Measurements from ENCODE around the gene IGSF21. TPM values are rescaled to one million over a fixed set of nuclear protein-coding genes. Genes with fewer than 3 reads are reported as not detected.

Gene IGSF21
- total and polyA plus RNA-seq, 11 donors, result 0.54 to 2.2 (median 0.94) TPM; not detected in 1

- Histone ChIP-seq H3K9me3 (no peaks in the 10 kb centered on the region), H3K4me1 (no peaks in the 10 kb centered on the region), H3K4me3 (no peak overlapping the region), H3K36me3 (no peaks in the 10 kb centered on the region), H3K27me3 (peaks cover 0 to 26% (median 4%) of the 10 kb centered on the region in 9 donors), H3K27ac (no peak overlapping the region)
- intact Hi-C loops (cut with DNase I), result no loop called here
- ATAC-seq, result no peak
- DNase-seq, result no peak
- TF ChIP-seq CTCF (IDR thresholded peaks at IDR 0.05), result no peak
- TF ChIP-seq POLR2A (IDR thresholded peaks at IDR 0.05), result no peak
- 64 to 73% (median 67%) methylated on average over 7 of the region's 7 CpGs for WGBS, 4 donors
These were observed 217.5 kb downstream of the IGSF21 start for GRCh38 chr1:18325136-18325535.

GRCh38 chr1:18326211-18326897 is 218.8 kb downstream of the IGSF21 start:
- Histone ChIP-seq H3K27ac (no peak overlapping the region), H3K9me3 (no peaks in the 10 kb centered on the region), H3K4me3 (no peak overlapping the region), H3K4me1 (no peaks in the 10 kb centered on the region), H3K36me3 (no peaks in the 10 kb centered on the region), H3K27me3 (peaks cover 0 to 34% (median 4%) of the 10 kb centered on the region in 9 donors)
- WGBS, 4 donors, result 46 to 58% (median 48%) methylated on average over 7 of the region's 7 CpGs
- ATAC-seq, result no peak
- TF ChIP-seq POLR2A (IDR thresholded peaks at IDR 0.05) (no peak), CTCF (IDR thresholded peaks at IDR 0.05) (no peak)
- no peak for DNase-seq
- intact Hi-C loops (cut with DNase I), result no loop called here

- H3K4me1 ChIP-seq, result no peaks in the 10 kb centered on the region
- no peak for ATAC-seq
These were observed 220.1 kb downstream of the IGSF21 start for GRCh38 chr1:18327650-18328049.

GRCh38 chr1:18328803-18329202 is 221.2 kb downstream of the IGSF21 start:
- ATAC-seq, result no peak
- H3K27me3 ChIP-seq, result peaks cover 0 to 45% (median 7%) of the 10 kb centered on the region in 9 donors
- WGBS, 4 donors, result 32 to 38% (median 35%) methylated on average over 4 of the region's 4 CpGs
- no peaks in the 10 kb centered on the region for H3K9me3 ChIP-seq
- intact Hi-C loops (cut with DNase I), result no loop called here
- H3K36me3 ChIP-seq, result no peaks in the 10 kb centered on the region
- no peak overlapping the region for H3K4me3 ChIP-seq
- TF ChIP-seq POLR2A (IDR thresholded peaks at IDR 0.05), result no peak
- TF ChIP-seq CTCF (IDR thresholded peaks at IDR 0.05), result no peak
- H3K27ac ChIP-seq, result no peak overlapping the region
- DNase-seq, result no peak
- H3K4me1 ChIP-seq, result no peaks in the 10 kb centered on the region

More at GRCh38 chr1:18327650-18328049, 220.1 kb downstream of the IGSF21 start:
- TF ChIP-seq POLR2A (IDR thresholded peaks at IDR 0.05) (no peak), CTCF (IDR thresholded peaks at IDR 0.05) (no peak)
- no peak for DNase-seq
- no peak overlapping the region for H3K4me3 ChIP-seq
- no peaks in the 10 kb centered on the region for H3K36me3 ChIP-seq
- intact Hi-C loops (cut with DNase I), result no loop called here
- peaks cover 0 to 41% (median 5%) of the 10 kb centered on the region in 9 donors for H3K27me3 ChIP-seq
- no peak overlapping the region for H3K27ac ChIP-seq
- no peaks in the 10 kb centered on the region for H3K9me3 ChIP-seq
- WGBS, 4 donors, result 50 to 55% (median 52%) methylated on average over 2 of the region's 2 CpGs
